DLD1 (cell line): ENCODE measurements around the gene WNT11.
"Not testable (repeated sequence)": the region's sequence is repeated elsewhere in the genome, so short reads cannot be mapped to it uniquely, and the experiment has no call there.

Source experiments
- in situ Hi-C: cut with HindIII; loops from 2 replicates; pipeline ENCODE4 v1.10.0; 2017; ENCODE audit warnings: low sequenced_read_pairs

Gene WNT11

DNA sequence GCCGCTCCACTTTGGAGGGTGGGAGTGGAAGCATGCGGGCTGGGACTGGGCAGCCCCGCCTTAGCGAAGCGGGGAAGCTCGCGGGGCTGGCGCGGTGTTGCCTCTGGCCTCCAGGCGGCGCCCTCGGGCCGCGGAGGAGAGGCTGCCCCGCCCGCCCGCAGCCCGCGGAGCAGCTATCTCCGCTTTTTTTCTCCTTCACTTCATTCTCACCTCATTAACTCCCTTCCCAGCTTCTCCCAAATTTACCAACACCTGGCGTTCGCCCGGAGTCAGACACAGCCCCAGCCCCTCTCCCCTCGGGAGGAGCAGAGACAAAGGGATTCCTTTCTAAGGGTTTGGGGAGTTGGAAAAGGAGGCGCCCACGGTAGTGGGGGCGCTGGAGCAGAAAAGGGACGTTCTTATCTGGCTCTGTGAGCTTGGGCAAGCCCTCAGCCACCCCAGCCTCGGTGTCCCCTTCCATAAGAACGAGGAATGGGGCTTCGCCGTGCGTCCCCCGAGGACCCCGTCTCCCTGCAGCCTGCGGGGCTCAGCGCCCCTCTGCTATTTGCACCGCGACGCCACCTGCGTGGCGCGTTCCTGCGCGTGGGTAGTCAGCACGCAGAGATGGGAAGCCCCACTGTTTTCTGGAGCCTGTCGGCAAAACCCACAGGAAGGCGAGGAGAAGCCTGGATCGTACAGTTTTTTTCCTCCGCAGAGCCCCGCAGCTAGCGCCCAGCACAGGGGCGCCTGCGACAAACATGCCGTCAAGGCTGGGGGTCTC is 1.5 kb upstream of the WNT11 start:
- in situ Hi-C loops, result no loop called here

DNA sequence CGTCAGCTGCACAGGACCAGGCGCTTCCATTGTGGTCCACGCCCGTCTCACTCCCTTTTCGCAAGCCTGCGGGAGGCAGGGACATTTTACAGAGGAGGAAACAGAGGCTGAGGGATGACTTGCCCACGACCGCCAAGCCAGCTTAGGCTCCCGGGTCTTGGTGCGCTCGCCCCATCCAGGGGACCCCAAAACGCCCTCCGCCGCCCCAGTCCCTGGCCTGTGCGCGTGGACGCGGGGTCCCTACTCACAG is 300 bp downstream of the WNT11 start:
- in situ Hi-C loops, result no loop called here

DNA sequence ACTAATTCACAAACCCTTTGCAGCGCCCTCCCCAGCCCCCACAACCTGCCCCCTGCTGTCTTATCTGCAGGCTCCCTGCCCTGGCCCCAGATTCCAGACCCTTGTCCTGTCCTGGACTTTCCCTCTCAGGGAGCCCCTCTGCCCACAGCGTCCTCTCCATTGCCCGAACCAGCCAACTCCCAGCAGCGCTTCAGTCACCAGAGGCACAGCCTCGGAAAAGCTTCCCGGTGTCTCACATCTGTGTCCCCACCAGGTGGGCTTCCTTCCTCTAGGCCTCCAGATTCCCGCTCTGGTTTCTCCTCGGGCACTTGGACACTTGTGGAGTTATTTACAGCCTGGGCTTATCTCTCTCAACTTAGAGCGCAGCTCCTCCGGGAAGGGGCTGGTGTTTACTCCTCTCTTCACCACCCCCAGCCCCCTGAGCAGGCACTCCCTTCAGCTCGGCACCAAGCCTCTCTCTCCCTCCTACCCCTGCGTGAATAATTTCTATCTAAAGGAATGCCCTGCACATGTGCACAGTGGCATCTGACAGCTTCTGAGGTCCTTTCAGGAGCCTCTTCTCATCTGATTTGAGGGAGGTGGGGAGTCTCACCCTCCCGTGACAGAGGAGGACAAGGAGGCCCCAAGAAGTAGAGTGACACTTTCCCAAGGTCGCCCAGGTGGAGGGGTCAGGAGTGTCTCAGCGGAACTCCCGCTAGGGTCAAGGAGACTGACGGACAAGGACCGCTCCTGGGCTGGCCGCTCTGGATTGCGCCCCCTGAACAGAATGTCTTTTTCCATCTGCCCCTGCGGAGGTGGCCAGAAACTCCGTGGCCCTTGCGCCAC is 838 bp downstream of the WNT11 start:
- in situ Hi-C loops, result no loop called here

DNA sequence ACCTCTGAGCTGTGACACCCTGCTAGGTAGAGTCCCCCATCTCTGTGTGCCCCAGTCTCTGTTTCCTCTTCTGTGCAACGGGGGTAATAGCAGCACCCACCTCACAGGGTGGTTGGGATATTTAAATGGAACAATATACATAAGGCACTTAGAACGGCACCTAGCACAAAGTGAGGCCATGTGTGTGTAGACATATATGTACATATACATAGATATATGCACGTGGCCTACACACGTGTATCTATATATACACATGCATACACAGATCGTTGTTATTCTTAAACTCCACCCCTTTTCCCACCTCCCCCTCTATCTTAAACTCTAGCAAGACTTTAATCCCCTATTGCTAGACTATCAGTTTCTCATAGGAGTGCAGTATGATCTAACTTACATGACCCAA is 2.4 kb downstream of the WNT11 start:
- in situ Hi-C loops, result no loop called here

DNA sequence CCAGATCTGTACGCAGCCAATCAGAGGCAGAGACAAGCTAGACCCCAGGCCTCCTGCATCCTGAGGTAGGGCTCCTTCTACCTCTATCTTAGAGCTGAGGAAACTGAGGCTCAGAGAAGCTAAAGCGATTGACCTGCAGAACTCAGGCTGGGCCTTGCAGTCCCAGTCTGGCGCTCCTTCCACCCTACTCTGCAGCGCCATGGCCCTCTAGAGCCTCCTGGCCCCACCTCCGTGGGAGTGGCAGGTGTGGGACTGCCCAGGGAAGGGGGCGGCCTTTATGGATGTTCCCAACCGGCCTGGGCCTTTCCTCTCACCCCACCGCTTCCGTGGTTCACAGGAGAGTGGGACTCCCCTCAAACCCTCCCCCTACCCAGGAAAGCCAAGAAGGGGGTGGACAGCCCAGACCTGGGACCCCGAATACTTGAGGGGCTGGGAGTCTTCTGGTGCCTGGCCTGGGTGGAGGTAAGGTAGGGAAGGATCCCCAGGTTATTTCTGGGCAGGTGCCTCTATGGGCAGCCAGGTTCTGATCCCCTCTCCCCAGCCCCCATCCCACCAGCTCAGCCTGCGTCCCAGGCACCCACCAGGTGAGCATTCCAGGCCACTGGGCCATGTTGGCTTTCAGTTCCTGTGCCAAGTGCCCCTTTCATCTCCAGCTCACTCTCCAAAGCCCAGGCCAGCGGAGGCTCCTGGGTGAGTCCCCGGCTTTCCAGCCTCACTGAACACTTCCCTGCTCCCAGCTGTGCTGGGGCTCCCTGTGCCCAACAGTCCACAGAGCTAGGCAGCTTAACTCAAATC is 3.0 kb downstream of the WNT11 start:
- in situ Hi-C loops, result no loop called here

DNA sequence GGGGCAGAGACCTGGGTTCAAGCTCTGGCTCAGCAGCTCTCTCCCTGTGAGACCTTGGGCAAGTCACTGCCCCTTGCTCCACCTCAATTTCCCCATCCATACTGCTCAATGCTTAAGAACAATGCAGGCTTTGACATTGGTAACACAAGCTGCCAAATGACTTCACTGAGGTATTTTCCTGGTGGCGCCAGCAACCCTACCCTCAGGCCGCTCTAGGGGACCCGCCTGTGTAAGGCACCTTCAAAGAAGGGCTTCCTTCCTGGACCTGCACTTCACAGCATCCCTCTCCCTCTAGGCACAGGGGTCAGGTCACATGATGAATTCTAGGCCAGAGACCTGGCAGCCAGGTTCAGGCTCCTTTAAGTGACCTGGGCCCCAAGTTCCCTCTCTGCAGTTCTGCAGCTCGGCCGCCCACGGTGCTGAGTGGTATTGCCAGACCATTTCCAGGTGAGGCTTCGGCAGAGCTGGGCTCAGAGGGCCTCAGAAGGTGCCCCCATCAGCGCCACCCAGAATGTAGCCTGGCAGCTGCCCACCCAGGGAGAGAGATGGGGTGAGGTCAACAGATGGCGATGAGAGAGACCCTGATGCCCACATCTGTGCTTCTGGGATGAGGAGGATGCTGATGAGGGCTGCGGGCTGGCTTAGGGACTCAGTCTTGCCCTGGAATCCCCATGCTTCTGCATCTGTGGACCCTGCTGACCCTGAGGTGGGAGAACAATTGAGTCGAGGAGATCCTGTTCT is 4.5 kb downstream of the WNT11 start:
- in situ Hi-C loops, result no loop called here

DNA sequence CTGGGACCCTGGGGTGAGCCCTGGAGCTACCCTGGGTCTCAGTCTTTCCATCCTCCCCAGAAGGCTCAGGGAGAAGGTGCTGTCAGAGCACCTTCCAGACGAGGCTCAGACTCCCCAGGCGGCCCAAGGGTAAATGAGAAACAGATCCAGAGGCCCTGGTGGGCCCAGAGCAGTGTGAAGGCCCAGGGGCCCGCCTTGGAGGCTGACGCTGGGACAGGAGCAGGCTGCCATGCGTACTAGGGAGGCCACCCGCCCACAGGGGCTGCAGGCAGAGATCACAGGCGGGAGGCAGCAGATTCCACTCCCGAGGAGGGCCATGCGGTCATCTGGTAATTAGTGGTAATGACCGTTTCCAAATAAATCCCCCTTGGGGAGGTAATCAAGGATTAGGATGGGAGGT is 5.2 kb downstream of the WNT11 start:
- in situ Hi-C loops, result no loop called here

DNA sequence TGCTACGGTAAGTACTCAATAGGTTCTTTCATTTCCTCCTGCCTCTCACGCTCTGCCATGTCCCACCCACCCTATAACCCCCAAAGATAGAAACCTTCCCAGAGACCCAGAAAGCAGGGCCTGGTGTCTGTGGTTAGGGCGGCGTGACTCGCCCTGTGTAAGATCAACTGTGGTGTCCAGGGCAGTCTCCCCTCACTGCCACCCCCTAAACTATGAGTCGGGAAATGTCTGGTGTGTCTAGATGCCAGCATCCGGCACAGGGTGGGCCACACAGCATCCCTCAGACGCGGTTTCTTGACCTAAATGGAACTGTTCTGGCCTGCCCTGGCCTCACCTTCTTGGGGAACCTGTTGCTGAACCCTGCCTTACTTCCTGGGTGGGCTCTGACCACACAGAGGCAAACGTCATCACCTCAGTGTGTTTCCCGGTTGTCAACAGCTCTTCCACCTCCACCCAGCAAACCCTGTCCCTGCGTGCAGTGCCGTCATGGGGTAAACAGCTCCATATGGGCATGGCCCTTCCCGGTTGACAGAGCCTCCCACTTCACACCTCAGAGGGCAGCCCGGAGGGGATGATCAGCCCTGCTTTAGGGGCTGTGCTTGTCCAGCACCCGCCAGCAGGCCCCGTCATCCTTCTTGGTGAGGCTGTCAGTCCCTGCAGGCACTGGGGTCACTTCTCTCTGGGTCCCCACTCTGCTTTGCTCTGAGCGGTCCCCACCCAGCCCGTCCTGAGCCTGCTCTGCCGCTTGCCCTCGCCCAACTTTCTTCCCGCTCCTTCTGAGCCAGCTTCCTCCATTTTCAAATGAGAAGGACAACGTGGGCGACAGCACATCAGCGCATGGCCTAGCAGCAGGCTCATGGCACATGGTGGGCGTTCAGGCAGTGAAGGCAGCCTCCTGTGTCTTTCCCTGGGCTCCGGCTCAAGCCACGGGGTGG is 6.0 kb downstream of the WNT11 start:
- in situ Hi-C loops, result no loop called here

DNA sequence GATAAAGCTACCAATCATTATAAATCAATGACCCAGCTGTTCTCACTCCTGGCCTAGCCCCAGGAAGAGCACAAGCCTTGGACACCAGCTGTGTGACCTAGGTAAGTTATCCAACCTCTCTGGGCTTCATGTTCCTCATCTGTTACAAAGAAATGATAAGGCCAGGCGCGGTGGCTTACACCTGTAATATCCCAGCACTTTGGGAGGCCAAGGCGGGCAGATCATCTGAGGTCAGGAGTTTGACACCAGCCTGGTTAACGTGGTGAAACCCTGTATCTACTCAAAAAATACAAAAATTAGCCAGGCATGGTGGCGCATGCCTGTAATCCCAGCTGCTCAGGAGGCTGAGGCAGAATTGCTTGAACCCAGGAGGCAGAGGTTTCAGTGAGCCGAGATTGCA is 7.6 kb downstream of the WNT11 start:
- in situ Hi-C loops, result not testable (repeated sequence)

DNA sequence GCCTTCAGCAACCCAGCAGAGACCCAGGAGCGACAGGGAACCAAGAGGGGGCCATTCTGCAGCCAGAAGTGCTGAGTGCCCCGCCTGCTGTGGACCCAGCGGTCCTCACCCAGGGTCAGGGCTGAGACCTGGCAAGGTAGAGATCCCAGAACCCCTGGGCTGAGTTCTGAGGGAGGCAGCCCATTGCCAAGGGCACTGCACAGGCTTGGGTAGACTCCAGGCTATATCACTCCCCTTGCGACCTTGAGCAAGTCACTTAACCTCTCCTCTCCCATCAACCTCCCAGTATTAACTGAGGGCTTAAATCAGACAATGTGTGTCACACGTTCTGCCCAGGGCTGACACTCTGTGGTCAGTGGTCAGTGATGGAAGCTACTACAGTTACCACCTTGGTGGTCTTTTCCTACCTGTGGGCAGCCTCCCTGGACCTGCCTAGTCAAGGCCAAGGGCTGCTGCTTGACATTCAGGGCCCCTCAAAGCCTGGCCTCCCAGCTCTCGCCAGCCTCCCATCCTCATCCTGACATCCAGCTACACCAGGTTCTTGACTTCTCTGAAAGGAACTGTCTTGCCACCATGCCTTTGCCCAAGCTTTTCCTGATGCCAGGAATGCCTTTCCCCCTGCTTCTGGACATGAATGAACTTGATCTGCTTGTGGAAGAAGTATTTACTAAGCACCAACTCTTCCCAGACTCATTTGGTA is 8.2 kb downstream of the WNT11 start:
- in situ Hi-C loops, result no loop called here

DNA sequence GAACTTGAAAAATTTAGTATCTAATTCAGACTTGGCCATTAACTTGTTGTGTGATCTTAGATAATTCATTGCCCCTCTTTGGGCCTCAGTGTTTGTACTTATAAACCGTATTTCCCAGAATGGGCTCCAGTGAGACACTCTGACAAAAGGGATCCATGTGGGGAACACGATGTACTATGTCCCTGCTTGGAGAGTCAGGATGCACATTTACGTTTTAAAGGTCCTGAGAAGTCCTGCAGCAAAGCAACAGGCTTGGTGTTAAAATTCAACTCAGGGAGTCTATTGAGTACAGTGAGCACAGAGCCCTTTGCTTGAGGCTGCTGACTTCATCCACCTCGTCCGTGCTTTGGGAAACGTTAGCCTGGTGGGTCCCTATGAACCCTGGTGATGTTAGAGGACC is 9.0 kb downstream of the WNT11 start:
- in situ Hi-C loops, result no loop called here

DNA sequence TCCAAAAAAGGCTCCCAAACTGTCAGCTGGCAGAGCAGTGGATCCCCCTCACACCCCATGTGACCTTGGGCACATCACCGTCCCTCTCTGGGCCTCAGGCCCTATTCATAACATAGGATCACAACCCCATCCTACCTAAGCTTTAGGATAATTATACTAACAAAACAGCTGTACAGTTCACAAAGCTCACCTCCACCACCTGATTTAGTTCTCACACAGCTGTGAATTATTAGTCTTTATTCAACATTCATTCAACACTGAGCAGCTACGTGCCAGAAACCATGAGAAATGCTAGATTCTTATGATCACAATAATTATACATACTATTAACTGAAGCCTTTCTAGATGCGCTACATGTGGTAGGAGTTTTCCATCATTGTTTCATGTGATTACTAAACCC is 9.5 kb downstream of the WNT11 start:
- in situ Hi-C loops, result no loop called here

DNA sequence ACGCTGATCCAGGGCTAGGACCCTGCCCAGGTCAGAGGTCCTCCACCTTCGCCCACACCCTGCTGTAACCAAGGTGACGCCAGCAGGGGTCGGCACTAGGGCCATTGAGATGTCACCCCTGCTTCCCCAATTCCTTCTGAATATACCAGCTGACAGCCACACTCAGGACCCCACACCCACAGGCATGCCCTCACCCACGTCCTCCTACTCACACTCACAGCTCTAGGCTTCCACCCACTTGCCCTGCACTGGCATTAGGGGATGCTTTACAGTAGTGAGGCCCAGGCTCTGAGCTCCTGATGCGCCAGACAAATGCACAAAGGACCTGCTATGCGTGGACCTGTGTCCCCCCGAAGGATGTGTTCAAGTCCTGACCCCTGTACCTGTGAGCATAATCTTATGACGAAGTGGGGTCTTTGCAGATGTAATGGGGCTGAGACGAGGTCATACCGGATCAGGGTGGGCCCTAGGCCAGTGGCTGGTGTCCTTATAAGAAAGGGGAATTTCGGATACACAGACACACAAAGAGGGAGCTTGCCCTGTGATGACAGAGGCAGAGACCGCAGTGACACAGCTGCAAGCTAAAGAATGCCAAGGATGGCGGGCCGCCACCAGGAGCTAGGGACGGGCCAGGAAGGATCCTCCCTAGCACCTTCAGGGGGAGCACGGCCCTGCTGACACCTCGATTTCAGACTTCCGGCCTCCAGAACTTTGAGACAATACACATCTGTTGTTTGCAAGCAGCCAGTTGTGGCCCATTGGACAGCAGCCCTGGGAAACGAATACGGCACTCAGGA is 11.2 kb downstream of the WNT11 start:
- in situ Hi-C loops, result no loop called here

DNA sequence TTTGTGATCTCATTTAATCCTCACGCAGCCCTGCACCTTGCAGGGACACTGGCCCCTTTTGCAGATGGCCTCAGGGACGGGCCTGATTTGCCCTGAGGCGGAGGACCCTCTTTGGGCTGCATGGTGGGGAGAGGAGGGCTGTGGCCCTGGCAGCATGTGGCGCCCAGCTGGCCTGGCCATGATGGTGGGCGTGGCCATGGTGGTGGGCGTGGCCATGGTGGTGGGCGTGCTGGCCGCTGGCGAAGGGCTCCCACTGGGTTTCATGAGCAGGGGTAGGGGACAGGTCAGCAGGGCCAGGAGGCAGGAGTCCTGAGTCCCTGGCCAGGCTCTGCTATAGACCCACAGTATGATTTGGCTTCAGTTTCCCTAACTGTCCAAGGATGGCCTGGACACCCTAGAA is 13.1 kb downstream of the WNT11 start:
- in situ Hi-C loops, result no loop called here

DNA sequence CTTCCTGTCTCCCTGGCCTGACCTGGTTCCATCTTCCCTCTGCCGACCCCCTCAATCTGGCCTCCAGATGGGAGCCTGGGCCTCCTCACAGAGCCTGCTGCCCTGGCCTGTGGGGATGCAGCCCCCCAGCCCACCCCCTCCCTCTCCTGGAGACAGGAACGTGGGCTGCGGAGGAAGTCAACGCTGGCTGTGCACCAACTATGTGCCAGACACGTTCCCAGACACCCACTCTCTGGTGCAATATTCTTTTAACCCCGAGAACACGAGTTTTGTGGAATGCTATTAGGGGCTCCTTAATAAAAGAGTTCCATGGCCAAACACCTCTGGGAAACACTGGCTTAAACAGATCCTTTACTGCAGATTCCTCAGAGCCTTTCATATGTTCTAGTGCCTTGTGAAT is 15.9 kb downstream of the WNT11 start:
- in situ Hi-C loops, result no loop called here

DNA sequence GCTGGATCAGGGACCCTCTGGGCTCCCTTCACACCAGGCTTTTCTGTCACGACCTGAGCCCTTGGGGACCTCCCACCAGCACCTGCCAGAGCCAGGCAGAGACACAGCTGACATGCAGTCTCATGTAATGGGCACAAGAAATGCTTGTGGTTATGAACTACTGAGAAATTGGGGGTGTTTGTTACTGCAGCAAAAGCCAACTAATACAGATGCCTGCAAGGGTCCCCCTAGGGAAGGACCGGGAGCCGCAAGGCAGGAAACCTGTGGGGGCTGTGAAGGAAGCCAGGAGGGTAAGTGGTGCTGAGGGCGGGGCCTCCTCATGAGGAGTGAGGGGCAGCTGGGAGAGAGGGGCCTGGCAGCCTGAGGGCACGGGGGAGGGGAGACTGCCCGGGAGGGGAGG is 16.6 kb downstream of the WNT11 start:
- in situ Hi-C loops, result no loop called here

DNA sequence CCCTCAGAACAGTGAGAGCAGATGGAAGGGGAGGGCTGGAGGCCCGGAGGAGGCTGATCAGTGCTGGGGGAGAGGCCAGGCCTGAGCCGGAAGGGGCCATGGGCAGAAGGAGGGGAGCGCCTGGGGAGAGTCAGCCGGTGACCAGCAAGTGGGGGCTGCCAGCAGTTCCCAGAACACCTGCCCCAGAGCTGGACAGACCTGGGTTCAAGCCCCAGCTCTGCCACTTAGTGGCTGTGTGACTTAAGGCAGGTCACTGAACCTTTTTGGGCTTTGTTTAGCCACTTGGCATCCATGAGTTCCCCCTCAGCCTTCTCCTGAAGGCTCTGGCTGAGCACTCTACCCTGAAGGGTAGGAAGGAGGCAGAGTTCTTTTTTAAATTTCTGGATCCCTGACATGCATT is 17.4 kb downstream of the WNT11 start:
- in situ Hi-C loops, result no loop called here

DNA sequence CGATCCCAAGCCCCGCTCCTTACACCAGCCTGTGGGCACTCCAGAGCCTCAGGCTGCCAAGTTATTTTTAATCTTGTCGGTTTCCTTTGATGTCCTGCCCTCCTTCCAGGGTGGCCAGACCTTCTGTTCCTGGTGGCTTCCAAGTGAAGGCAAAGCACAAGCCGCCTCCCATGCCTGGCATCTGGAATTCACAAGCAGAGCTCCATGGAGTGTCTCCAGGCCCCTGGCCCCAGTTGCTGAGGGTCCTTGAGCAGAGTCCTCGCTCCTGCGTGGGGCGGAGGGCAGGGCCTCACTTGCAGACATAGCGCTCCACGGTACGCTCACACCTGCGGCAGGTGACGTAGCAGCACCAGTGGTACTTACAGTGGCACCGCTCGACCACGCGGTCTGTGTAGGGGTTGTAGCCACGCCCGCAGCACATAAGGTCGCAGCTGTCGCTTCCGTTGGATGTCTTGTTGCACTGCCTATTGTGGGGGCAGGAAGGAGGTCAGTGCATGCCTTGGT is 19.5 kb downstream of the WNT11 start:
- in situ Hi-C loops, result no loop called here
